Ishikawa (cell line): ENCODE data around the gene SREBF2.

ENCODE experiments used
- CEBPB ChIP-seq: IDR thresholded peaks from 2 replicates; pipeline ENCODE4 v1.6.1; 2012
- CREB1 ChIP-seq: IDR thresholded peaks from 2 replicates; pipeline ENCODE4 v1.6.1; 2012; ENCODE audit warnings: low read depth
- EGR1 ChIP-seq: IDR thresholded peaks from 2 replicates; pipeline ENCODE4 v1.6.1; 2012
- EP300 ChIP-seq: IDR thresholded peaks from 2 replicates; pipeline ENCODE4 v1.6.1; 2012; ENCODE audit warnings: borderline replicate concordance
- FOXM1 ChIP-seq: IDR thresholded peaks from 2 replicates; pipeline ENCODE4 v1.6.1; 2012; ENCODE audit warnings: low read depth, borderline replicate concordance
- MAX ChIP-seq: IDR thresholded peaks from 2 replicates; pipeline ENCODE4 v1.6.1; 2012
- NFIC ChIP-seq: IDR thresholded peaks from 2 replicates; pipeline ENCODE4 v1.6.1; 2012
- RAD21 ChIP-seq: IDR thresholded peaks from 2 replicates; pipeline ENCODE4 v1.6.1; 2012; ENCODE audit warnings: low read depth
- REST ChIP-seq: IDR thresholded peaks from 2 replicates; pipeline ENCODE4 v1.6.1; 2012; ENCODE audit warnings: low read depth, mild to moderate bottlenecking
- TAF1 ChIP-seq: IDR thresholded peaks from 2 replicates; pipeline ENCODE4 v1.6.1; 2012; ENCODE audit warnings: low read depth, mild to moderate bottlenecking
- TCF12 ChIP-seq: IDR thresholded peaks from 2 replicates; pipeline ENCODE4 v1.6.1; 2012; ENCODE audit warnings: low read depth
- TEAD4 ChIP-seq: IDR thresholded peaks from 2 replicates; pipeline ENCODE4 v1.6.1; 2012
- USF1 ChIP-seq: IDR thresholded peaks from 2 replicates; pipeline ENCODE4 v1.6.1; 2012
- YY1 ChIP-seq: IDR thresholded peaks from 2 replicates; pipeline ENCODE4 v1.6.1; 2012; ENCODE audit warnings: low read depth
- ZBTB7A ChIP-seq: IDR thresholded peaks from 2 replicates; pipeline ENCODE4 v1.6.1; 2012; ENCODE audit warnings: low read depth

SREBF2 gene

GRCh38 chr22:41899110-41899509 lies 66.2 kb downstream of the SREBF2 start:
- no peak for TF ChIP-seq NFIC

GRCh38 chr22:41899992-41900651 lies 67.2 kb downstream of the SREBF2 start:
- TF ChIP-seq NFIC (no peak), TAF1 (no peak), MAX (no peak), USF1 (no peak), TCF12 (no peak), YY1 (no peak), EGR1 (no peak), ZBTB7A (no peak), TEAD4 (no peak), CREB1 (no peak), FOXM1 (no peak), REST (no peak), EP300 (no peak)

- TF ChIP-seq ZBTB7A, result no peak
- TF ChIP-seq MAX, result no peak
- no peak for TF ChIP-seq TEAD4
- no peak for TF ChIP-seq REST
- TF ChIP-seq CREB1, result no peak
- TF ChIP-seq EGR1, result no peak
- TF ChIP-seq CEBPB, result no peak
- TF ChIP-seq FOXM1, result no peak
- TF ChIP-seq YY1, result no peak
- TF ChIP-seq NFIC, result no peak
- TF ChIP-seq TAF1, result no peak
- no peak for TF ChIP-seq RAD21
- no peak for TF ChIP-seq EP300
- TF ChIP-seq USF1, result no peak
- TF ChIP-seq TCF12, result no peak
Observed at GRCh38 chr22:41900652-41901312, 67.9 kb downstream of the SREBF2 start.

GRCh38 chr22:41902016-41902415 lies 69.1 kb downstream of the SREBF2 start:
- TF ChIP-seq TCF12, result no peak
- TF ChIP-seq ZBTB7A, result no peak
- no peak for TF ChIP-seq FOXM1
- TF ChIP-seq YY1, result no peak
- TF ChIP-seq EGR1, result no peak
- no peak for TF ChIP-seq MAX
- no peak for TF ChIP-seq TAF1
- TF ChIP-seq EP300, result no peak
- TF ChIP-seq CEBPB, result no peak
- no peak for TF ChIP-seq USF1

- no peak; the same call in 1 of the 2 replicates for TF ChIP-seq RAD21
- TF ChIP-seq USF1, result peak; percentile 48
- peak; percentile 85 for TF ChIP-seq TEAD4
- TF ChIP-seq MAX, result peak; percentile 90
- TF ChIP-seq FOXM1, result no peak
- TF ChIP-seq REST, result peak; percentile 32; the same call in 1 of the 2 replicates
- TF ChIP-seq CREB1, result no peak
- peak; percentile 81; the same call in 1 of the 2 replicates for TF ChIP-seq EP300
- peak; percentile 98 for TF ChIP-seq TCF12
- no peak for TF ChIP-seq ZBTB7A
- TF ChIP-seq NFIC, result peak; percentile 99
Observed at GRCh38 chr22:41902932-41903421, 70.1 kb downstream of the SREBF2 start.
